Muscle layer of duodenum (tissue), 2 donors: Measurements from ENCODE around the gene DISC1.
"Not testable (repeated sequence)": the region's sequence is repeated elsewhere in the genome, so short reads cannot be mapped to it uniquely, and the experiment has no call there.

Experiments
- H3K27ac ChIP-seq: one replicate; pipeline ENCODE4 v1.7.0; 2013; ENCODE audit warnings: mild to moderate bottlenecking, low read length
- H3K27me3 ChIP-seq: one replicate; pipeline ENCODE4 v1.7.0; 2013; ENCODE audit warnings: low read depth, mild to moderate bottlenecking, control low read depth, low read length
- H3K36me3 ChIP-seq, 2 donors: one replicate each; pipeline ENCODE4 v1.7.0; 2013; ENCODE audit warnings: low read length in 2 of 2, control low read depth in 1 of 2, mild to moderate bottlenecking in 1 of 2; ENCODE audit not compliant: insufficient read depth in 2 of 2, control insufficient read depth in 1 of 2
- H3K4me1 ChIP-seq, 2 donors: one replicate each; pipeline ENCODE4 v1.7.0; 2013; ENCODE audit warnings: low read length in 2 of 2, mild to moderate bottlenecking in 2 of 2, control low read depth in 1 of 2, moderate library complexity in 1 of 2; ENCODE audit not compliant: insufficient read depth in 2 of 2, control insufficient read depth in 1 of 2
- H3K4me3 ChIP-seq, 2 donors: one replicate each; pipeline ENCODE4 v1.7.0; 2013; ENCODE audit warnings: low read length in 2 of 2, low read depth in 1 of 2, mild to moderate bottlenecking in 1 of 2
- H3K9me3 ChIP-seq, 2 donors: one replicate each; pipeline ENCODE4 v1.7.0; 2013; ENCODE audit warnings: low read length in 2 of 2, control low read depth in 1 of 2, mild to moderate bottlenecking in 1 of 2; ENCODE audit not compliant: control insufficient read depth in 1 of 2
- donor health status: healthy.

Gene DISC1

GRCh38 chr1:231727171-231727570, 100.6 kb downstream of the DISC1 start:
- Histone ChIP-seq H3K27ac (no peak overlapping the region), H3K27me3 (no peaks in the 10 kb centered on the region), H3K36me3 (no peaks in the 10 kb centered on the region), H3K4me1 (no peaks in the 10 kb centered on the region), H3K4me3 (no peak overlapping the region), H3K9me3 (no peaks in the 10 kb centered on the region)

DNA sequence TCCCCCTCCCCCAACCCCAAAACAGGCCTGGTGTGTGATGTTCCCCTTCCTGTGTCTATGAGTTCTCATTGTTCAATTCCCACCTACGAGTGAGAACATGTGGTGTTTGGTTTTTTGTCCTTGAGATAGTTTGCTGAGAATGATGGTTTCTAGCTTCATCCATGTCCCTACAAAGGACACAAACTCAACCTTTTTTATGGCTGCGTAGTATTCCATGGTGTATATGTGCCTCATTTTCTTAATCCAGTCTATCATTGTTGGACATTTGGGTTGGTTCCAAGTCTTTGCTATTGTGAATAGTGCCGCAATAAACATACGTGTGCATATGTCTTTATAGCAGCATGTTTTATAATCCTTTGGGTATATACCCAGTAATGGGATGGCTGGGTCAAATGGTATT, 102.4 kb downstream of the DISC1 start:
- not testable (repeated sequence) for H3K4me3 ChIP-seq, H3K27ac ChIP-seq, H3K4me1 ChIP-seq, H3K36me3 ChIP-seq, H3K9me3 ChIP-seq, H3K27me3 ChIP-seq

DNA sequence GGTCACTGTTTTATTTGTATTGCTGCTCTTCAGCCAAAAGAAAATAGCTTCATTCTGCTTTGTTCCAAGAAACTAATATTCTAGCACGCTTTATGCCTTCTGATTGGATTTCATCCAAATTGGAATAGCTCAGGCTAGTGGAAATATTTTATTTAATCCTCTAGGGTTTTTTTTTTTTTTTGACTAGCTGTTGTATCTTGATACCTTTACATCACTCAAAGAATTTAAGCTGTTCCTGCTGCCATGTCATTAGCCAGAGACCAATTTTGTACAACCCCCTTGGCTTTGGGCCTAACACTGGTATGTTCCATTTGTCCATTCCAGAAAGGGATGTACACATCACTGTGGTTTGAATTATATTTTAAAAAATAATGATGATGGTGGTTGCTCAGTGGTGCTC, 103.0 kb downstream of the DISC1 start:
- no peaks in the 10 kb centered on the region for H3K27me3 ChIP-seq
- no peaks in the 10 kb centered on the region for H3K36me3 ChIP-seq
- no peaks in the 10 kb centered on the region for H3K4me1 ChIP-seq

GRCh38 chr1:231731268-231731667, 104.7 kb downstream of the DISC1 start:
- H3K9me3 ChIP-seq: no peaks in the 10 kb centered on the region
- H3K4me1 ChIP-seq: no peaks in the 10 kb centered on the region
- no peaks in the 10 kb centered on the region for H3K27me3 ChIP-seq
- H3K36me3 ChIP-seq: no peaks in the 10 kb centered on the region
- no peak overlapping the region for H3K27ac ChIP-seq
- no peak overlapping the region for H3K4me3 ChIP-seq

More for the DNA sequence above, 103.0 kb downstream of the DISC1 start:
- no peak overlapping the region for H3K27ac ChIP-seq
- no peak overlapping the region for H3K4me3 ChIP-seq
- H3K9me3 ChIP-seq: no peaks in the 10 kb centered on the region

DNA sequence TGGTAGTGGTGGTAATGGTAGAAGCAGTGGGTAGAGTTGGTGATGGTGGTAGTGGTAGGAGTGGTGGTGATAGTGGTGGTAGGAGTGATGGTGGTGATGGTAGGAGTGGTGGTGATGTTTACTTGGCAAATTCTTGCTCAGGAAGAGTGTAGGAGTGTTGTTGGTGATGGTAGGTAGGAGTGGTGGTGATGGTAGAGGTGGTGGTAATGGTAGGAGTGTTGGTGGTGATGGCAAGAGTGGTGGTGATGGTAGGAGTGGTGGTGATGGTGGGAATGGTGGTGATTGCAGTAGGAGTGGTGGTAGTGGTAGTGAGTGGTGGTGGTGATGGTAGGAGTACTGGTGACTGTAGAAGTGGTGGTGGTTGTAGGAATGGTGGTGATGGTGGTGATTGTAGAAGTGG, 106.5 kb downstream of the DISC1 start:
- Histone ChIP-seq H3K4me1 (no peaks in the 10 kb centered on the region), H3K9me3 (no peaks in the 10 kb centered on the region), H3K27ac (no peak overlapping the region), H3K36me3 (no peaks in the 10 kb centered on the region), H3K27me3 (no peaks in the 10 kb centered on the region), H3K4me3 (no peak overlapping the region)

GRCh38 chr1:231733672-231734071, 107.1 kb downstream of the DISC1 start:
- Histone ChIP-seq H3K27me3 (no peaks in the 10 kb centered on the region), H3K36me3 (no peaks in the 10 kb centered on the region), H3K27ac (no peak overlapping the region)

DNA sequence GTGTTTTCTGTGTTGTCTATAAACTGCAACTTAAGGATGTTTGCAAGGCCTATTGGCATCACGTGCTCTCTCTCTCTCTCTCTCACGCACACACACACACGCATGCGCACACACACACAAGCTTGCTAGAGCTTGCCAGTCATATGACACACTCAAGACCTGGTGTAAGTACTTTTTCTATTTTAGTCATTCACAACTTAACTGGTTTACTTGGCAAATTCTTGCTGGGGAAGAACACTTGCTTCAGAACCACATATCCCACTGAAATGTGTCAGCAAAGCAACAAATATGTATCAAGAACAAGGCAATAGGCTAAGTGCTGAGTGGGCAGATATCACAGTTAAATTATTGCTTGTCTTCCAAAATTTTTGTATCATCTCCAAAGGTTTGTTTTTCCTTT, 107.8 kb downstream of the DISC1 start:
- H3K36me3 ChIP-seq: peaks cover 0 to 3% of the 10 kb centered on the region in 2 donors
- no peaks in the 10 kb centered on the region for H3K9me3 ChIP-seq
- no peak overlapping the region for H3K27ac ChIP-seq
- H3K4me1 ChIP-seq: no peaks in the 10 kb centered on the region
- H3K4me3 ChIP-seq: no peak overlapping the region
- H3K27me3 ChIP-seq: no peaks in the 10 kb centered on the region

More at GRCh38 chr1:231733672-231734071, 107.1 kb downstream of the DISC1 start:
- Histone ChIP-seq H3K4me1 (no peaks in the 10 kb centered on the region), H3K9me3 (no peaks in the 10 kb centered on the region), H3K4me3 (no peak overlapping the region)

- H3K4me1 ChIP-seq: no peaks in the 10 kb centered on the region
- H3K27me3 ChIP-seq: no peaks in the 10 kb centered on the region
- no peak overlapping the region for H3K4me3 ChIP-seq
- H3K27ac ChIP-seq: no peak overlapping the region
- peaks cover 0 to 3% of the 10 kb centered on the region in 2 donors for H3K36me3 ChIP-seq
- H3K9me3 ChIP-seq: no peaks in the 10 kb centered on the region
Measured at GRCh38 chr1:231735411-231735810, 108.8 kb downstream of the DISC1 start.

DNA sequence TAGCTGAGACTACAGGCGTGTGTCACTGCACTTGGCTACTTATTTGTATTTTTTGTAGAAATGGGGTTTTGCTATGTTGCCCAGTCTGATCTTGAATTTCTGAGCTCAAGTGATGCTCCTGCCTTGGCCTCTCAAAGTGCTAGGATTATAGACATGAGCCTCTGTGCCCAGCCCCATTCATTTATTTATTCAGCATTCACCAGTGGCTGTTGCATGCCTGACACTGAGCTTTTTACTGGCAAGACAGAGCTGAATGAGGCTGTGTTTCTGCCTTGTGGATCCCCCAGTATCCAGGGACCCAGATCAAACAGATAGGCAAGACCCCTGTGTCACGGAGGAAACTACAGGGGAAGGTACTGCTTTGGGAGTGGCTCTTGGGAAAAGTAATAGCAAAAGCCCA, 109.4 kb downstream of the DISC1 start:
- Histone ChIP-seq H3K4me3 (no peak overlapping the region), H3K27ac (no peak overlapping the region), H3K27me3 (no peaks in the 10 kb centered on the region), H3K36me3 (peaks cover 0 to 3% of the 10 kb centered on the region in 2 donors), H3K4me1 (no peaks in the 10 kb centered on the region), H3K9me3 (no peaks in the 10 kb centered on the region)

GRCh38 chr1:231736464-231736863, 109.9 kb downstream of the DISC1 start:
- Histone ChIP-seq H3K4me1 (no peaks in the 10 kb centered on the region), H3K4me3 (no peak overlapping the region), H3K9me3 (no peaks in the 10 kb centered on the region), H3K27ac (no peak overlapping the region), H3K27me3 (no peaks in the 10 kb centered on the region), H3K36me3 (peaks cover 0 to 3% of the 10 kb centered on the region in 2 donors)

DNA sequence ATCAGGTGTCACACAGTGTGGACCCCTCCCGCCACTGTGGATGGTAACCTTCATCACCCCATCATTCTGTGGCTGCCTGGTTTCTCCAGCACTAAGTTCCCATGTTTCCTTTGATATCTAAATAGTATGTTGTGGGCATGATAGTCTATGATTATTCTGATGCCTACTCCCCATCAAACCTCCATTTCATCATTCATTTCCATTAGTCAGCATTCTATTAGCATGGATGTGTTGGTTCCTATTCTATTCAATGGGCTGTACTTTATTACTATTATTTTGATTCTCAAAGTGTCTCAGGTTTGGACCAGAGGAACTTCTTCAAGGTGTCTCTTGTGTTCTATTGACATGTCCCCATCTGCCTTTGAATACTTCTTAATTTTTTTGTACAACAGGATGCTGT, 112.0 kb downstream of the DISC1 start:
- Histone ChIP-seq H3K4me3 (no peak overlapping the region), H3K27ac (no peak overlapping the region), H3K27me3 (no peaks in the 10 kb centered on the region), H3K9me3 (no peaks in the 10 kb centered on the region), H3K36me3 (peaks cover 0 to 3% of the 10 kb centered on the region in 2 donors), H3K4me1 (no peaks in the 10 kb centered on the region)

GRCh38 chr1:231743966-231744365, 117.4 kb downstream of the DISC1 start:
- H3K27ac ChIP-seq: no peak overlapping the region
- H3K4me3 ChIP-seq: no peak overlapping the region
- peaks cover 0 to 3% of the 10 kb centered on the region in 2 donors for H3K36me3 ChIP-seq
- H3K9me3 ChIP-seq: no peaks in the 10 kb centered on the region
- no peaks in the 10 kb centered on the region for H3K27me3 ChIP-seq
- no peaks in the 10 kb centered on the region for H3K4me1 ChIP-seq
